RWPE2 (cell line): ENCODE data around the gene SYTL4.

Experiments used
- ATAC-seq: fragments of 200-7000 bp; cut with Tn5 transposase; 3 replicates; pipeline ENCODE4 v1.9.1; 2021; ENCODE audit warnings: low read depth
- DNase-seq: peaks from one replicate; pipeline ENCODE4 v3.0.0-alpha.2; 2020; ENCODE audit warnings: low spot score
- H3K27ac ChIP-seq: fragments of 450-650 bp; 2 replicates; pipeline ENCODE4 v1.5.1; 2017; ENCODE audit warnings: mild to moderate bottlenecking; ENCODE audit not compliant: poor library complexity, severe bottlenecking
- H3K27me3 ChIP-seq: fragments of 250-450 bp; sonication (Bioruptor Pico); 2 replicates; pipeline ENCODE4 v1.5.1; 2021; ENCODE audit warnings: mild to moderate bottlenecking, moderate library complexity; ENCODE audit not compliant: insufficient read depth, poor library complexity, severe bottlenecking
- H3K36me3 ChIP-seq: fragments of 250-450 bp; sonication (Bioruptor Pico); 2 replicates; pipeline ENCODE4 v1.5.1; 2020; ENCODE audit warnings: low read depth, mild to moderate bottlenecking, moderate library complexity
- H3K4me1 ChIP-seq: fragments of 250-450 bp; sonication (Bioruptor Pico); 2 replicates; pipeline ENCODE4 v1.5.1; 2021; ENCODE audit warnings: mild to moderate bottlenecking, moderate library complexity; ENCODE audit not compliant: insufficient read depth, poor library complexity, severe bottlenecking
- H3K4me3 ChIP-seq: fragments of 250-450 bp; sonication (Bioruptor Pico); 2 replicates; pipeline ENCODE4 v1.5.1; 2021; ENCODE audit warnings: mild to moderate bottlenecking, moderate library complexity; ENCODE audit not compliant: severe bottlenecking
- H3K9me3 ChIP-seq: fragments of 250-450 bp; sonication (Bioruptor Pico); 2 replicates; pipeline ENCODE4 v1.5.1; 2021; ENCODE audit warnings: mild to moderate bottlenecking, moderate library complexity; ENCODE audit not compliant: severe bottlenecking
- TF ChIP-seq, protein P1 (sequence below): fragments of 450-650 bp; IDR thresholded peaks from one replicate; pipeline ENCODE4 v1.5.1; 2017; ENCODE audit warnings: mild to moderate bottlenecking, moderate library complexity; ENCODE audit not compliant: poor library complexity, severe bottlenecking

The SYTL4 gene

GRCh38 chrX:100673397-100673953, 58.4 kb downstream of the SYTL4 start:
- Histone ChIP-seq H3K27ac (no peak overlapping the region), H3K9me3 (no peaks in the 10 kb centered on the region), H3K27me3 (no peaks in the 10 kb centered on the region), H3K4me3 (no peak overlapping the region), H3K4me1 (no peaks in the 10 kb centered on the region), H3K36me3 (no peaks in the 10 kb centered on the region)
- ATAC-seq = no peak
- TF ChIP-seq, protein P1, sequence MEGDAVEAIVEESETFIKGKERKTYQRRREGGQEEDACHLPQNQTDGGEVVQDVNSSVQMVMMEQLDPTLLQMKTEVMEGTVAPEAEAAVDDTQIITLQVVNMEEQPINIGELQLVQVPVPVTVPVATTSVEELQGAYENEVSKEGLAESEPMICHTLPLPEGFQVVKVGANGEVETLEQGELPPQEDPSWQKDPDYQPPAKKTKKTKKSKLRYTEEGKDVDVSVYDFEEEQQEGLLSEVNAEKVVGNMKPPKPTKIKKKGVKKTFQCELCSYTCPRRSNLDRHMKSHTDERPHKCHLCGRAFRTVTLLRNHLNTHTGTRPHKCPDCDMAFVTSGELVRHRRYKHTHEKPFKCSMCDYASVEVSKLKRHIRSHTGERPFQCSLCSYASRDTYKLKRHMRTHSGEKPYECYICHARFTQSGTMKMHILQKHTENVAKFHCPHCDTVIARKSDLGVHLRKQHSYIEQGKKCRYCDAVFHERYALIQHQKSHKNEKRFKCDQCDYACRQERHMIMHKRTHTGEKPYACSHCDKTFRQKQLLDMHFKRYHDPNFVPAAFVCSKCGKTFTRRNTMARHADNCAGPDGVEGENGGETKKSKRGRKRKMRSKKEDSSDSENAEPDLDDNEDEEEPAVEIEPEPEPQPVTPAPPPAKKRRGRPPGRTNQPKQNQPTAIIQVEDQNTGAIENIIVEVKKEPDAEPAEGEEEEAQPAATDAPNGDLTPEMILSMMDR = no peak
- no peak for DNase-seq

DNA sequence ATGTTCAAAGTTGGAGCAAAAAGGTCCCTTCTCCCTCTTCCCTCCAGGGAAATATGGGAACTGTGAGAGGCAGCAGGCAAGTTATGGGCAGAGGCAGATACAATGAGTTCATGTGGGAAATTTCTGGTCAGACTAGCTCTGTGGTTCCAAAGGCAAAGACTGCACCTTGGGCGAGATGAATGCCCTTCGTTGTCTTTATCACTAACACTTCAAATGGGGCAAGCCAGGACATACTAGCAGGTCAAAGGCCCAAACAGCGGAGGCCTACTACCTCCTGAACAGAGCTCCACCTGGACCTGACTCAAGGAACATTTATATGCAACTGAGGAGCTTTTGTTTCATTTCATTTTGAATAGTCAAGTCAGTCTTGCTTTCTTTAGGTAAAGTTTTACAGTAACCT, 59.0 kb downstream of the SYTL4 start:
- Histone ChIP-seq H3K36me3 (no peaks in the 10 kb centered on the region), H3K9me3 (no peaks in the 10 kb centered on the region), H3K27ac (no peak overlapping the region), H3K27me3 (no peaks in the 10 kb centered on the region), H3K4me1 (no peaks in the 10 kb centered on the region), H3K4me3 (no peak overlapping the region)
- no peak for ATAC-seq
- no peak for DNase-seq
- TF ChIP-seq, protein P1 = no peak

DNA sequence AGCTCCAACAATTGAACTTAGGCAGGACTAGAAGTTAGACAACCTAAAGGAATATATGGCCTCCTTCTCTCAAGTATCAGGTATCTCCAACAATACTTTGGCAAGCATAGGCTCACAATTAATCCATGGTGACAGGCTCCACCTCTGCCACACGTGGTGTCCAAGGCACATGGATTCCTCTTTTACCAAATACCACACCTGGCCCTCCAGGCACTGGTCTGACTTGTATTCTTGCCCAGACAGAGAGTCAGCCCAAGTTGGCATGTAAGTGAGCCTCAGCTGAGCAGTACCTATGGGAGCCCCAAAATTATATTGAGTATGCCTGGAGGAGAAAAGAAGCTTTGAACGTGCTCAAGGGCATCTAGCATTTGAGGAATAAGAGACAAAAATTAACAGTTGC, 68.3 kb downstream of the SYTL4 start:
- Histone ChIP-seq H3K36me3 (no peaks in the 10 kb centered on the region), H3K4me1 (no peaks in the 10 kb centered on the region), H3K4me3 (no peak overlapping the region), H3K27me3 (no peaks in the 10 kb centered on the region), H3K27ac (no peak overlapping the region), H3K9me3 (no peaks in the 10 kb centered on the region)
- no peak for DNase-seq
- TF ChIP-seq, protein P1 = no peak
- no peak for ATAC-seq

- no peaks in the 10 kb centered on the region for H3K9me3 ChIP-seq
- no peak overlapping the region for H3K4me3 ChIP-seq
- no peaks in the 10 kb centered on the region for H3K36me3 ChIP-seq
- H3K27me3 ChIP-seq = no peaks in the 10 kb centered on the region
- no peaks in the 10 kb centered on the region for H3K4me1 ChIP-seq
- ATAC-seq = no peak
- TF ChIP-seq, protein P1 = no peak
- DNase-seq = no peak
- no peak overlapping the region for H3K27ac ChIP-seq
These were observed 69.1 kb downstream of the SYTL4 start for GRCh38 chrX:100662796-100663195.

- H3K4me1 ChIP-seq = no peaks in the 10 kb centered on the region
- H3K36me3 ChIP-seq = no peaks in the 10 kb centered on the region
- TF ChIP-seq, protein P1 = no peak
- no peak overlapping the region for H3K4me3 ChIP-seq
- no peak overlapping the region for H3K27ac ChIP-seq
- DNase-seq = no peak
- ATAC-seq = no peak
- no peaks in the 10 kb centered on the region for H3K9me3 ChIP-seq
- H3K27me3 ChIP-seq = no peaks in the 10 kb centered on the region
These were observed 69.8 kb downstream of the SYTL4 start for GRCh38 chrX:100662170-100662569.
